Stomach (tissue), 9 donors: ENCODE measurements around the gene PHETA2. TPM values are rescaled to one million over a fixed set of nuclear protein-coding genes. Genes with fewer than 3 reads are reported as not detected.
"Not testable (repeated sequence)": the region's sequence is repeated elsewhere in the genome, so short reads cannot be mapped to it uniquely, and the experiment has no call there.

ENCODE experiments used
- DNase-seq, 2 donors: peaks; one replicate each; pipeline versions ENCODE4 v3.0.0 to v3.0.0-alpha.2; 2013 to 2019
- H3K27ac ChIP-seq, 5 donors: fragments of 200-600 bp in 4 of 5; sonication (generic) in 4 of 5; one replicate each; pipeline ENCODE4 v1.5.1; 2013 to 2019; ENCODE audit warnings: mild to moderate bottlenecking in 1 of 5, moderate library complexity in 1 of 5
- H3K27me3 ChIP-seq, 3 donors: fragments of 200-600 bp; sonication (generic); one replicate each; pipeline ENCODE4 v1.5.1; 2017 to 2019; ENCODE audit warnings: mixed run types in 1 of 3
- H3K36me3 ChIP-seq, 4 donors: fragments of 200-600 bp; sonication (generic); 1 replicate in 3 of 4; 2 replicates in 1 of 4; pipeline ENCODE4 v1.5.1; 2016 to 2019
- H3K4me1 ChIP-seq, 4 donors: fragments of 200-600 bp; sonication (generic); one replicate each; pipeline ENCODE4 v1.5.1; 2016 to 2019
- H3K4me3 ChIP-seq, 4 donors: fragments of 200-600 bp; sonication (generic) in 3 of 4; one replicate each; pipeline ENCODE4 v1.5.1; 2016 to 2019; ENCODE audit warnings: mild to moderate bottlenecking in 1 of 4
- H3K9me3 ChIP-seq, 4 donors: fragments of 200-600 bp; sonication (generic); one replicate each; pipeline ENCODE4 v1.5.1; 2016 to 2019
- EP300 ChIP-seq: sonication (generic); formaldehyde crosslinking; IDR thresholded peaks from one replicate; pipeline ENCODE4 v1.6.1; 2017; ENCODE audit warnings: antibody characterized with exemption
- POLR2A ChIP-seq, 4 donors: fragments of 450-650 bp; IDR thresholded peaks; one replicate each; pipeline ENCODE4 v1.6.1; 2016; ENCODE audit warnings: antibody characterized with exemption in 4 of 4, control low read depth in 2 of 4, mild to moderate bottlenecking in 1 of 4, moderate library complexity in 1 of 4
- POLR2AphosphoS5 ChIP-seq, 3 donors: sonication (generic); formaldehyde crosslinking; IDR thresholded peaks; one replicate each; pipeline ENCODE4 v1.6.1; 2016; ENCODE audit warnings: antibody characterized with exemption in 3 of 3
- WGBS, 5 donors: extraction: QIAGEN DNeasy Blood & Tissue Kit in 3 of 5; methylation state at CpG; one replicate each; pipeline versions ENCODE4 v1.1.5 to v1.1.7; 2013 to 2018; 5-methylcytosine and 5-hydroxymethylcytosine counted together
- intact Hi-C: fragments of 100-400 bp; cut with DNase I; formaldehyde crosslinking; loops from one replicate; pipeline ENCODE4 v1.15.1; 2023; ENCODE audit warnings: low total_unique reads
- polyA plus RNA-seq, 3 donors: library from polyadenylated mRNA; stranded (reverse); fragments of 200-250 nt; gene quantifications; one replicate each; pipeline ENCODE4 v1.2.3, GENCODE V29; 2013
- total RNA-seq, 5 donors: library from RNA; depleted of rRNA; stranded (reverse); fragments of >200 nt; gene quantifications; one replicate each; pipeline versions ENCODE4 v1.1.0 to v1.2.3, GENCODE V29; 2014 to 2016
- TF ChIP-seq, protein P1 (sequence below), 7 experiments: fragments of 450-650 bp in 4 of 7; fragments of 200-600 bp in 3 of 7; sonication (generic) in 3 of 7; IDR thresholded peaks; one replicate each; pipeline ENCODE4 v1.5.1; 2016 to 2019; ENCODE audit warnings: antibody characterized with exemption in 7 of 7, control low read depth in 2 of 7, mild to moderate bottlenecking in 1 of 7
- donor health status: healthy with polysubstance abuse.
- donor health status: Bipolar disorder and iron deficiency.
- donor health status: healthy.

Gene PHETA2
- total and polyA plus RNA-seq, 8 donors = 8.4 to 30.1 (median 20.8) TPM

- DNase-seq = no peak
- no peak for TF ChIP-seq POLR2A (IDR thresholded peaks at IDR 0.05)
- TF ChIP-seq POLR2AphosphoS5 (IDR thresholded peaks at IDR 0.05) = no peak
- TF ChIP-seq, protein P1, sequence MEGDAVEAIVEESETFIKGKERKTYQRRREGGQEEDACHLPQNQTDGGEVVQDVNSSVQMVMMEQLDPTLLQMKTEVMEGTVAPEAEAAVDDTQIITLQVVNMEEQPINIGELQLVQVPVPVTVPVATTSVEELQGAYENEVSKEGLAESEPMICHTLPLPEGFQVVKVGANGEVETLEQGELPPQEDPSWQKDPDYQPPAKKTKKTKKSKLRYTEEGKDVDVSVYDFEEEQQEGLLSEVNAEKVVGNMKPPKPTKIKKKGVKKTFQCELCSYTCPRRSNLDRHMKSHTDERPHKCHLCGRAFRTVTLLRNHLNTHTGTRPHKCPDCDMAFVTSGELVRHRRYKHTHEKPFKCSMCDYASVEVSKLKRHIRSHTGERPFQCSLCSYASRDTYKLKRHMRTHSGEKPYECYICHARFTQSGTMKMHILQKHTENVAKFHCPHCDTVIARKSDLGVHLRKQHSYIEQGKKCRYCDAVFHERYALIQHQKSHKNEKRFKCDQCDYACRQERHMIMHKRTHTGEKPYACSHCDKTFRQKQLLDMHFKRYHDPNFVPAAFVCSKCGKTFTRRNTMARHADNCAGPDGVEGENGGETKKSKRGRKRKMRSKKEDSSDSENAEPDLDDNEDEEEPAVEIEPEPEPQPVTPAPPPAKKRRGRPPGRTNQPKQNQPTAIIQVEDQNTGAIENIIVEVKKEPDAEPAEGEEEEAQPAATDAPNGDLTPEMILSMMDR (IDR thresholded peaks at IDR 0.05) = no peak
- TF ChIP-seq EP300 = no peak
- intact Hi-C loops = loop anchor here (10.0 kb wide), 1 partner anchor 334 kb away; the partner anchor contains the start of gene NFAM1
- Histone ChIP-seq H3K27me3 (no peaks in the 10 kb centered on the region), H3K4me3 (no peak overlapping the region), H3K27ac (no peak overlapping the region), H3K36me3 (peaks cover 0 to 63% (median 5%) of the 10 kb centered on the region in 4 donors), H3K4me1 (no peaks in the 10 kb centered on the region), H3K9me3 (peaks cover 24 to 50% (median 35%) of the 10 kb centered on the region in 4 donors)
- 93 to 98% (median 97%) methylated on average over 3 of the region's 3 CpGs for WGBS, 5 donors
Observed at GRCh38 chr22:42101199-42101598, 27.2 kb downstream of the PHETA2 start.

DNA sequence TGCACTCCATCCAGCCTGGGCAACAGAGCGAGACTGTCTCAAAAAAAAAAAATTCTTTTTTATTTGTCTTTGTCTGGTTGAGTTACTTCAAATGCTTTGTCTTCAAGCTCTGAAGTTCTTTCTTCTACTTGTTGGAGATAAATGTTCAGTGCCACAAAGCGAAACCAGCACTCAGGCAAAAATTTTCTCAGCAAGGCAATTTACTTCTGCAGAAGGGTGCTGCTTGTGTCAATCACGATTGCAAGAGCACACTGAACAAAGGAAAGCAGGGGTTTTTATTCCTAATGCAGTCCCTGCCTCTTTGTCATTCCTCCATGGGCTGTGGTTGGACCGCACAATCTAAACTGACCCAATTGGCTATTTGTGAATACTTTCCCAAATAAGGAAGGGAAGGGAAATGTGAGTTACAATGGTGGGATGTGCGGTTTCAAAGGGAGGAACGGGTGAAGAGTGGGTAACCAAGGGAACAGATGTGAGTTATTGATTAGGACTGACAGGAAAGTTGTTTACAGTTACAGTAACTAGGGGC lies 30.3 kb downstream of the PHETA2 start:
- not testable (repeated sequence) for H3K27me3 ChIP-seq, H3K27ac ChIP-seq, H3K4me1 ChIP-seq, DNase-seq, H3K4me3 ChIP-seq
- Histone ChIP-seq H3K9me3 (peaks cover 24 to 50% (median 35%) of the 10 kb centered on the region in 4 donors), H3K36me3 (peaks cover 0 to 42% (median 0%) of the 10 kb centered on the region in 4 donors)
- intact Hi-C loops = loop anchor here (10.0 kb wide), 1 partner anchor 330 kb away; the partner anchor contains the start of gene NFAM1
- 90 to 97% (median 93%) methylated on average over 6 of the region's 6 CpGs for WGBS, 5 donors

GRCh38 chr22:42108848-42109247 lies 34.8 kb downstream of the PHETA2 start:
- peaks cover 0 to 15% (median 0%) of the 10 kb centered on the region in 4 donors for H3K36me3 ChIP-seq
- no peaks in the 10 kb centered on the region for H3K27me3 ChIP-seq
- H3K4me3 ChIP-seq = no peak overlapping the region
- no peaks in the 10 kb centered on the region for H3K4me1 ChIP-seq
- intact Hi-C loops = loop anchor here (10.0 kb wide), 1 partner anchor 326 kb away; the partner anchor contains the start of gene NFAM1
- peaks cover 8 to 13% (median 11%) of the 10 kb centered on the region in 4 donors for H3K9me3 ChIP-seq
- no peak for DNase-seq
- H3K27ac ChIP-seq = no peak overlapping the region
- 78 to 86% (median 83%) methylated on average over 18 of the region's 18 CpGs for WGBS, 5 donors
- TF ChIP-seq EP300 = no peak
- TF ChIP-seq, protein P1 (IDR thresholded peaks at IDR 0.05) = no peak
- TF ChIP-seq POLR2AphosphoS5 (IDR thresholded peaks at IDR 0.05) = no peak
- TF ChIP-seq POLR2A (IDR thresholded peaks at IDR 0.05) = no peak

DNA sequence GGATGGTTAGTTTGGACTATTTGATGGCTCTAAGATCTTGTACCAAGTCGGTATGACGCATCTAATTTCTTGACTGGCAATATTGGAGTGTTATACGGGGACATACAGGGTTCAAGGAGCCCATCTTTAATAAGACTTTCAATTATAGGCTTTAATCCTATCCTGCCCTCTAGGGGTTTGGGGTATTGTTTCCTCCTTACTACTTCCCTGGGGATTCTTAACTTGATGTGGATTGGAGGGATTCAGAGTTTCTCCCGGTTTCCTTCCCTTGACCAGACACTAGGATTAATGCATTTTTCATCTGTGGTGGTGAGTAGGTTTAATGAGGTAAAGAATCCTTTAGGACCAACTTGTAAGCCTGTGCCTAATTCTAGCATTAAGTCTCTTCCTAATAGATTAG lies 37.8 kb downstream of the PHETA2 start:
- TF ChIP-seq, protein P1 (IDR thresholded peaks at IDR 0.05) = no peak
- TF ChIP-seq EP300 (no peak), POLR2AphosphoS5 (IDR thresholded peaks at IDR 0.05) (no peak), POLR2A (IDR thresholded peaks at IDR 0.05) (no peak)
- Histone ChIP-seq H3K9me3 (peaks cover 5 to 17% (median 12%) of the 10 kb centered on the region in 4 donors), H3K4me3 (no peak overlapping the region), H3K27ac (no peak overlapping the region), H3K4me1 (no peaks in the 10 kb centered on the region), H3K36me3 (no peaks in the 10 kb centered on the region), H3K27me3 (no peaks in the 10 kb centered on the region)
- intact Hi-C loops = loop anchor here (10.0 kb wide), 1 partner anchor 137 kb away; no protein-coding TSS in a partner anchor
- 58 to 87% (median 84%) methylated on average over 4 of the region's 4 CpGs for WGBS, 5 donors
- no peak for DNase-seq

GRCh38 chr22:42112793-42113192 lies 38.7 kb downstream of the PHETA2 start:
- H3K4me3 ChIP-seq, H3K27me3 ChIP-seq, H3K4me1 ChIP-seq, H3K36me3 ChIP-seq, H3K27ac ChIP-seq: not testable (repeated sequence)
- intact Hi-C loops = loop anchor here (10.0 kb wide), 1 partner anchor 138 kb away; no protein-coding TSS in a partner anchor
- 10 to 23% (median 13%) methylated on average over 3 to 4 of the region's 4 CpGs for WGBS, 5 donors
- DNase-seq = peak in 1 of 2 donors; percentile 45
- H3K9me3 ChIP-seq = peaks cover 5 to 17% (median 12%) of the 10 kb centered on the region in 4 donors
